Measurements from ENCODE around the gene RNF25.

DNA sequence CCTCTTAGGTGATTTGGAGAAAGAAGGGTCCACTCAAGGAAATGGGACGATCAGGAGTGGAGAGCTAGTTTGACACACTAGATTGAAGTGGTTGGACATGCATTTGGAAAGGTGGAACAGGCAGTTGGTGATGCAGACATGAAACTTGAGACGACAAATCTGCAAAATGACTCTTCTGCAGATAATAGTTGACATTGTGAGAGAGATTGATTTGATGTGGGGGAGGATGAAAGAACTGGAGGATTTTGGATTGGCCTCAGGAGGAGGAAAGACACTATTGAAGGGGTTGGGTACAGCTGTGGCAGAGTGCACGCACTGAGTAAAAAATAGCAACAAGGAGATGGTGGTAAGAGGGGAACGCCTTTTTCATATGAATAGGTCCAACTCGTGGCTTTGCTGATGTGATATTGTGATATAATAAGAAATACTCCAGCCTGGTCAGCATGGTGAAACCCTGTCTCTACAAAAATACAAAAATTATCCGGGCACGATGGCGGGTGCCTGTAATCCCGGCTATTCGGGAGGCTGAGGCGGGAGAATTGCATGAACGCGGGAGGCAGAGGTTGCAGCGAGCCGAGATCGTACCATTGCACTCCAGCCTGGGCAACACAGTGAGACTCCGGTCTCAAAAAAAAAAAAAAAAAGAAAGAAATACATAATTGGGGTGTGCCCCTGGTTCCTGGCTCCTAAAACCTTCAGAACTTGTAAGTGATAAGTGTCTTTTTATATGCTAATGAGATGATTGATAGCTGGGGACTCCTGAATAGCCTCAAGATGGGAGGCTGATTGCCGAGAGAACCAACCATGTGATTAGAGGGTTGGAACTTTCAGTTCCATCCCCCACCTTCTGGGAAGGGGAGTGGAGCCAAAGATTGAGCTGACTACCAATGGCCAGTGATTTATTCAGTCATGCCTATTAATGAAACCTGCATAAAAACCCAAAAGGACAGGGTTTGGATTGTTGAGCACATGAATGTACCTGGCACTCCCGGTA, 48.5 kb upstream of the RNF25 start:
- TF ChIP-seq, protein P1, sequence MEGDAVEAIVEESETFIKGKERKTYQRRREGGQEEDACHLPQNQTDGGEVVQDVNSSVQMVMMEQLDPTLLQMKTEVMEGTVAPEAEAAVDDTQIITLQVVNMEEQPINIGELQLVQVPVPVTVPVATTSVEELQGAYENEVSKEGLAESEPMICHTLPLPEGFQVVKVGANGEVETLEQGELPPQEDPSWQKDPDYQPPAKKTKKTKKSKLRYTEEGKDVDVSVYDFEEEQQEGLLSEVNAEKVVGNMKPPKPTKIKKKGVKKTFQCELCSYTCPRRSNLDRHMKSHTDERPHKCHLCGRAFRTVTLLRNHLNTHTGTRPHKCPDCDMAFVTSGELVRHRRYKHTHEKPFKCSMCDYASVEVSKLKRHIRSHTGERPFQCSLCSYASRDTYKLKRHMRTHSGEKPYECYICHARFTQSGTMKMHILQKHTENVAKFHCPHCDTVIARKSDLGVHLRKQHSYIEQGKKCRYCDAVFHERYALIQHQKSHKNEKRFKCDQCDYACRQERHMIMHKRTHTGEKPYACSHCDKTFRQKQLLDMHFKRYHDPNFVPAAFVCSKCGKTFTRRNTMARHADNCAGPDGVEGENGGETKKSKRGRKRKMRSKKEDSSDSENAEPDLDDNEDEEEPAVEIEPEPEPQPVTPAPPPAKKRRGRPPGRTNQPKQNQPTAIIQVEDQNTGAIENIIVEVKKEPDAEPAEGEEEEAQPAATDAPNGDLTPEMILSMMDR (IDR thresholded peaks at IDR 0.05): no peak
- TF ChIP-seq POLR2A (IDR thresholded peaks at IDR 0.05): no peak

Data from suprapubic skin (tissue), 3 donors.